GM19452 (cell line): ENCODE data around the gene HELZ.

Experiments
- ATAC-seq: cut with Tn5 transposase; IDR thresholded peaks from one replicate; pipeline ENCODE4 v1.9.1; 2021; ENCODE audit not compliant: unreplicated experiment

Gene HELZ

GRCh38 chr17:67238991-67239390, 6.0 kb downstream of the HELZ start:
- no peak for ATAC-seq

DNA sequence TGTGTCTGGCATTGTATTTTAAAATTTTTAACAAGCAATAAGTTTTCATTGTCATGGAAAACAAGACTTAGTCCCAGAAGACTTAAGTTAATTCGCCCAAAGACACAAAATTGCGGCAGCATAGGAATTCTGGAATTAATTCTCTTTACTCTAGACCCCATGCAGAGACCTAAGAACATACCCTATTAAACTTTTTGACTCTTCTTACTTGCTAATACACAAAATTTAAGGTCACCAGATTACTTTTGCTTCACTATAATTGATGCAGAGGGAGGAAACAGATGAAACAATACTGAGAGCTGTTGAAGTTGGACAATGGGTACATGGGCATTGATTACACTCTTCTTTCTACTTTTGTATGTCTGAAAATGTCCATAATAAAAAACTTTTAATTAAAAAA, 12.6 kb downstream of the HELZ start:
- no peak for ATAC-seq

- ATAC-seq: no peak
These were observed 15.7 kb downstream of the HELZ start for GRCh38 chr17:67229109-67229955.

DNA sequence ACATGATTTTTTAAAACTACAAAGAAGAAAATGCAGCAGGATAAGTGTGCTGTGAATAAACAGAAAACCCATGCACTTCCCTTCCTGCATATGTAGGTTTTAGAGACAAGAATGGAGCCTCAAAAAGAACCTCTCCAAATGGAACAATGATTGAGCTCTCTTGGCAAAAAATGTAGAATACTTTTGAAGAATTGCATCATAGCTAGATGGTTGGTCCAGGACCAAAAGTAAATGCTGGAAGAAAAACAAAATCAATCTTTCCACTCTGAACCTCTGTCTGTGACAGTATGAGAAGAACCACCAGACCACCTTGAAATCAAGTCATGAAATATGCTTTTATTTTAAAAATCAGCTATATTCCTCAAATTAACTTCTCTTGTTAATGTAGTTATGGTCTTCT, 17.5 kb downstream of the HELZ start:
- ATAC-seq: no peak

- ATAC-seq: no peak
These were observed 19.7 kb downstream of the HELZ start for GRCh38 chr17:67225316-67225715.

DNA sequence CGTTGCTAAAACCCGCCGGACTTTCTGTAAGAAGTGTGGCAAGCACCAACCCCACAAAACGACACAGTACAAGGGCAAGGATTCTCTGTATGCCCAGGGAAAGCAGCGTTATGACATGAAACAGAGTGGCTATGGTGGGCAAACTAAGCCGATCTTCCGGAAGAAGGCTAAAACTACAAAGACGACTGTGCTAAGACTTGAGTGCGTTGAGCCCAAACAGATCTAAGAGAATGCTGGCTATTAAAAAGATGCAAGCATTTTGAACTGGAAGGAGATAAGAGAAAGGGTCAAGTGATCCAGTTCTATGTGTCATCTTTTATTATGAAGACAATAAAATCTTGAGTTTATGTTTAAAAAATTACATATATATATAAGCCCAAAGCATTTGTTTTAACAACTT, 20.3 kb downstream of the HELZ start:
- ATAC-seq: no peak

DNA sequence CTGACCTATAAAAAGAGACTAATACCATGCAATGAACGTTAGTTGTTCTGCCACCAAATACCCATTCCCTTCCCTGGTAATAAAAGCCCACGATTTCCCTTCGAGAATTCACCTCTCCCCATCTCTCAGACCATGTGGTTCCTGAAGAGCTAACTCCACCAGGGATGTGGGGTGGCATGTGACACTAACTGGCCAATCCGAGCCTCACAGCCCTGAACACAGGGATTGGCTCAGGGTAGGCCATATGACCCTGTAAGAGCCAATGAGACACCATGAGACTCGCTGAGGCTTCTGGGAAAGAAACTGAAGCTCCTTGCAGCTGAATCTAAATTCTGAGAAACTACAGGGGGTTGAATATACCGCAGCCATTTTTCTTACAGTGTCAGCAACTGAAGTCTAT, 21.1 kb downstream of the HELZ start:
- no peak for ATAC-seq

DNA sequence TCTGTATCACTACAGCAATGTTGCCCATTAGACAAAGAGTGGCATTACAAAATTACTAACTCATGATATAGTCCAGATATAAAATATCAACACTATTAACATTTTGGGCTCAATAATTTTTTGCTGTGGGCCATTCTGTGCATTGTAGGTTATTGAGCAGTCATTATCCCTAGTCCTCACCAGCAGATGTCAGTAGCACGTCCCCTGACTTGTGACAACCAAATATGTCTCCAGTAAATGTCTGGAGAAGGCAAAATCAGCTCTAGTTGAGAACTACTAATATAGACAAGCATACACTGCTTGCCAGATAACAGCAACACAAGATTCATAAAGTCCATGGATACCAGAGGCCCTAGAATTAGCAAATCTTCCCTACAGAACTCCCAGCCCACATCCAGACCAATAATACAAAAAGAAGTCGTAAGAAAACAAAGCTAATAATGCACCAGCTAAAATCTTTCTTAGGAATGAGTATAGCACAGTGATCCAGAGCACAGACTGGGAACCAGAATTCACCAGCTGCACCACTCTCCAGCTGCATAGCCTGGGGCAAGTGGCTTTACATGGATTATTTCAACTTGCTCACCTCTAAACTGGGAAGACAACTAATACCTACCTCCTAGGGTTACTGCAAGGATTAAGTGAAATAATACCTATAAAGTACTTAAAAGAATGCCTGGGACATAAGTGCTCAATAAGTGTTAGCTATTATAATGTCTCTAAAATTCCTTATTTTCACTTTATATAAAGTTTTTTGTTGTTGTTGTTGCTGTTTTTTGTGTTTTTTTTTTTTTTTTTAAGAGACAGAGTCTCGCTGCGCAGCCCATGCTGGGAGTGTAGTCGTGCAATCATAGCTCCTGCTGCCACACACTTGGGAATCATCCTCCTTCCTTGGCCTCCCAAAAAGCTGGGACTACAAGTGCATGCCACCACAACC, 23.7 kb downstream of the HELZ start:
- ATAC-seq: no peak

DNA sequence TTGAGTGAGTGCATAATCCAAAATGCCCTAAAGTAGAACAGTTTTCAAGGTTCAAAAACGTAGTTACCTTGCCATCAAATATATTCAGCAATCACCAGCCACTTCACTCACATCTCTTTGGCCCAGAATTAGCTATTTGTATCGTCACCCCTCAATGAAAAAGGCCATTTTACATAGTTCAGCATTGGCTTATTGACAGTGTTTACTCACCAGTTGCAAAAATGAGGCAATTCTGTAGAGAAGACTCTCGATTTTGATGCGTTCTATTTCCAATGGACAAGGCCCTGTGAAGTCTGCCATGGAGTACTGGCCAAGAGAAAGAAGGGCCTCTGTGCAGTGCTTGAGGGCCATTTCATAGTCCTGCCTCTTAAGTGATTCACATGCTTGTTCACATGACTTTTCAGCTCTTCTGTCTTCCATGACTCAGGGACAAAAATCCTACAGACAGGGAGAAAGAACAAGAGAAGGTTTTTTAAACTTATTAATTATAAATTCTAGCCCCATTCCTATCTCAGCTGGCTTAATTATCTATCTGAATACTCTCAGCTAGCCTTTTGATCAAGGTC, 26.5 kb downstream of the HELZ start:
- no peak for ATAC-seq

- no peak for ATAC-seq
These were observed 27.6 kb downstream of the HELZ start for GRCh38 chr17:67217446-67217845.

GRCh38 chr17:67216578-67217320, 28.2 kb downstream of the HELZ start:
- ATAC-seq: no peak

DNA sequence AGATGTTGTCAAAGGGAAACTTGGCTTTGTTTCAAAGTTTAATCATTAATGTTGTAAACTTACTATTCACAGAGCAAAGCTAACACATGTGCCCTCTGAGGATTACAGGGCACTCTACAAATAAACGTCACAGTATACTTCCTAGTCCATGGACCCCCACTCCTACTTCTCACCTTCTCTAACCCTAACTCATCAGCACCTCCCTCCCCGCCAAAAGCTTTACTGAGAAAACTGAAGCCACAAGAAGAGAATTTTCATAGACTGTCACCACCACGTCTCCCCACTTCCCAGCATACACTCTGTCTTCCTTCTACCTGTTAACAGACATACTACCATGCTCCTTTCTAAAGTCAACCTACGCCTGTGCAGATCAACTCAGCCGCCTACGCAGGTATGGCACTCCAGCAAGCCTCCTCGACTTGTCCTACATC, 29.0 kb downstream of the HELZ start:
- no peak for ATAC-seq

GRCh38 chr17:67212714-67213417, 32.1 kb downstream of the HELZ start:
- no peak for ATAC-seq

DNA sequence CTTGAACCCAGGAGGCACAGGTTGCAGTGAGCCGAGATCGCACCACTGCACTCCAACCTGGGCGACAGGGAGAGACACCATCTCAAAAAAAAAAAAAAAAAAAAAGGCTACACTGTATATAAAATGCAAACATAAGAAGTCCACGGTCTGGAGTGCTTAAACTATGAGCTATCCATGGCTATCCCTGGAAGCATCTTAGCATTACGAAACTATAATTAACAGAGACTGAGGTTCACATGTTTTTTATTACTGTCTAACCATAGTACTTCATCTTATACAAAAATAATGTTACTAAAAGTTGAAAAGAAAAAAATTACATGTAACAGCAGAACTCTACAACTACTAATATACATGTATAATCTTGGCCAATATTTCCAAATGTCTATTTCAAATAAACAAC, 32.8 kb downstream of the HELZ start:
- ATAC-seq: no peak

DNA sequence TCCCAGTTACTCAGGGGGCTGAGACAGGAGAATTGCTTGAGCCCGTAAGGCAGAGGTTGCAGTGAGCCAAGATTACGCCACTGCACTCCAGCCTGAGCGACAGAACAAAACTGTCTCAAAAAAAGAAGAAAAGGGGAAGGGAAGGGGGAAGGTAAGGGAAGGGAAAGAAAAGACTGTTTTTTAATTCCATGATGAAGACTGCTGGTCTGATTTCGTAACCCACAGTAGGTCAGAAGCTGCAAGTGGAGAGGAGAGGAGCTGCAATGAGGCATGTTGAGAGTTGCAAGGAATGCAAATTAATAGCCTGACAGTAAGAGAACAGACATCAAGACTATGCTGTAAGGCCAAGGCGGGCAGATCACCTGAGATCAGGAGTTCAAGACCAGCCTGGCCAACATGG, 33.3 kb downstream of the HELZ start:
- ATAC-seq: no peak

DNA sequence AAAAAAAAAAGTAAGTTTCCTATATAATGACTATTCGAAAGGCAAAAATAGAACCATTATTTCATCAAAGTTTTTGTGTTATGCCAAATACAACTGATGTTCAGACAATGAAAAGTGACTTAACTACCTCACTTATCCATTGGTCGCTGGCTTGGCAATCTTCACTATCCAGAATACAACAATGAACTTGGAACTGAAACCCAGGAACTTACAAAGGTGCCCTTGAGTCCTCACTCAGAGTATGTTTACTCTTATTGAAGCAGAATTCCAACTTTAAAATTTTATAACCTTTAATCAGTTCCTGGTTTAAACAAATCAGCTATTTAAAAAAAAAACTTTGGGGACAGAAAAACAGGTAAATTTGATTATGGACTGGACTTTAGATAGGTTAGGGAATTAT, 34.1 kb downstream of the HELZ start:
- ATAC-seq: no peak

DNA sequence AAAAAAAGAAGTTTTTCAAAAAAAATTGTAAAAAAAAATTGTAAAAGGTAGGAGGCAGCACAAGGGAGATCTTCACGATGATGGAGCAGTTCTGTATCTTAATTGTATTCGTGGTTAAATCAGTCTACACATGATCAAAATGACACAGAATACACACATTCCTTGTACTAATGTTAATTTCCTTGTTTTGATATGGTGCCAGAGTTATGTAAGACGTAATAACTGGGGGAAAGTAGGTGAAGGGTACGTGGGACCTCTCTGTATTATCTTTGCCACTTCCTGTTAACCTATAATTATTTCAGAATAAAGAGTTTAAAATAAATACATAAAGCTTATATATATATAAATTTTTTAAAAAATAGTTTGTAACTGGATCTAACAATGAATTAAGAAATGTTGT, 36.8 kb downstream of the HELZ start:
- ATAC-seq: no peak

DNA sequence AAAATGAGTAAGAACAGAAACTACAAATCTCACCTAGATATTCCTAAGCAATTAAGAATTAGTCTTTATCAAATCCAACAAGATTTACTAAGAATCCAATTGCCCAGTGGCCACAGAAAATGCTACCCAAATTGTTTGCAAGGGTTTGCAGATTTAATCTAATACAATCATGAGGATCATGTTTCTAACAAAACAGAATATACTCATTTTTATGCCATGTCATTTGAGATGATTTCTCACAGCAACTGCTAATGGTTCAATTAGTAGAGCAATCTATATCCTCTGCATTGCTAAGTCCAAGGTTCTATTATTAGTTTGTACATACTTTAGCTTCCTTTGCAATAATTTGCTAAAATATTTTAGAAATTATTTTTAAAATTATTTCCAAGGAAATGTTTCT, 41.2 kb downstream of the HELZ start:
- no peak for ATAC-seq

DNA sequence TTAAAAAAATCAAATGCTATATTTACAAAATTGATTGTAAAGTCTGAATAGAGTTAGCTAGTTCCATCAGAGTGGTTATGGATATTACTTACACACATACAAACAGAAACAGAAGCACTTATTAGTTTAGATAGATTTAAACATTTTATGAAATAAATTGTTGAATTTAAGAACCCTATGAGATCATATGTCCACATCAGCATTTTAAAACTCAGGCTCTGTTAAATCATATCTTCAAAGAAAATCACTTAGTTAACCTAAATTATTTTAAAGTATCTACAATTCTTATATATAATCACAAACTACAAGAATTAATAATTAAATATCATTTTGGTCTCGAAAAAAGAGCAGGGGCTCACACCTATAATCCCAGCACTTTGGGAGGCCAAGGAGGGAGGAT, 42.5 kb downstream of the HELZ start:
- no peak for ATAC-seq

DNA sequence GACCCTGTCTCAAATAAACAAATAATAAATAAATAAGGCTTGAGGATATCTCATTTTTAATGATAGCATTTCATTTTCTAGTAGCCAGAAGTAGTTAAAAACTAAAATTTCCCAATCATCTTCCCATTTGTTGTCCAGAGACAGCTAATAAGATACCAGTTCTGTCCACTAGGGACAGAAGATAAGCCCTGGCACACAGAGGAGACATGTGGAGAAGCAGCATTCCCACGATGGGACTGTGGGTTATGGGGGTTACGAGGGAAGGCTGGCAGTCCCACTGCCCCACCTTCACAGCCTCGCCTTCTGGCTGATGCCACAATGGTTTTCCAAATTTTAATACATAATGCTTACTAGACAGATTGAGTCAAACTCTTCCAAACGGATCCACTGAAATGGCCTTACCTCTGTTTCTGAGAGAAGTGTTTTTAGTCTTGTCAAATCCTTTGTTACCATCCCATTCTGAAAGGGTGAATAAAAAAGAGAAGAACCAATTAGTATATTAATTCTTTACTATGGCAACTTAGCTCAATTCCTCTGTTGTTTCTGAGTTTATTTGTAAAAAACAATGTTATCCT, 44.2 kb downstream of the HELZ start:
- no peak for ATAC-seq
